ENCODE data around the gene CES2.

- no peak for TF ChIP-seq CTCF (tag by site-specific recombination; IDR thresholded peaks at IDR 0.05)
- TF ChIP-seq, protein P1, sequence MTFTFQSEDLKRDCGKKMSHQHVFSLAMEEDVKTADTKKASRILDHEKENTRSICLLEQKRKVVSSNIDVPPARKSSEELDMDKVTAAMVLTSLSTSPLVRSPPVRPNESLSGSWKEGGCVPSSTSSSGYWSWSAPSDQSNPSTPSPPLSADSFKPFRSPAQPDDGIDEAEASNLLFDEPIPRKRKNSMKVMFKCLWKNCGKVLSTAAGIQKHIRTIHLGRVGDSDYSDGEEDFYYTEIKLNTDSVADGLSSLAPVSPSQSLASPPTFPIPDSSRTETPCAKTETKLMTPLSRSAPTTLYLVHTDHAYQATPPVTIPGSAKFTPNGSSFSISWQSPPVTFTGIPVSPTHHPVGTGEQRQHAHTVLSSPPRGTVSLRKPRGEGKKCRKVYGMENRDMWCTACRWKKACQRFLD (tag by site-specific recombination; IDR thresholded peaks at IDR 0.05) = no peak
- no peak for TF ChIP-seq ZNF530 (tag by site-specific recombination; IDR thresholded peaks at IDR 0.05; ENCODE audit: low read depth)
- TF ChIP-seq ZNF501 (tag by site-specific recombination; IDR thresholded peaks at IDR 0.05) = no peak
- TF ChIP-seq ZNF214 (tag by site-specific recombination; IDR thresholded peaks at IDR 0.05; ENCODE audit: borderline replicate concordance) = no peak
Observed at GRCh38 chr16:66976746-66977145, 41.4 kb downstream of the CES2 start.

Measured in HEK293 (cell line).